HG03575 (cell line): ENCODE results near the gene MT1A.
"Not testable (repeated sequence)": the region's sequence is repeated elsewhere in the genome, so short reads cannot be mapped to it uniquely, and the experiment has no call there.

Experiments used
- ATAC-seq: cut with Tn5 transposase; IDR thresholded peaks from one replicate; pipeline ENCODE4 v1.9.1; 2021; ENCODE audit not compliant: unreplicated experiment, insufficient number of reproducible peaks, low FRiP score; ENCODE audit errors: extremely low read depth

Gene MT1A

DNA sequence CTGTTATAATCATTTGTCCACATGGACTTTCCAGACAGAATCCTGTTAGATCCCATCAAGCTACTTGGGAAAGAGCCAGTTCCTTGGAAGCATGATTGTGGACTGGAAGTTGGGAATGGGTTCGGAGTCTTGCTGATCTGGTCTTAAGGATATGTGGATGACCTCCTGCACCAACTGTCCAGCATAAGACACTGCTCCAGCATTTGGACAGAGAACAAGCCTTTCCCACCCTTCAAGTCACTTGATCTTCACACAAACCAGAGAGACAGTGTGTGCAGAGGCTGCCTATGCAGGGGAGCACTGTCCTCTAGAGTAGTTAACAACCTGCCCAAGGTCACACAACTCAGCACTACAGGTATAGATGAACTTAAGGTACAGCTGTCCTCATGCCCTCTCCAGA is 7.4 kb downstream of the MT1A start:
- no peak for ATAC-seq

DNA sequence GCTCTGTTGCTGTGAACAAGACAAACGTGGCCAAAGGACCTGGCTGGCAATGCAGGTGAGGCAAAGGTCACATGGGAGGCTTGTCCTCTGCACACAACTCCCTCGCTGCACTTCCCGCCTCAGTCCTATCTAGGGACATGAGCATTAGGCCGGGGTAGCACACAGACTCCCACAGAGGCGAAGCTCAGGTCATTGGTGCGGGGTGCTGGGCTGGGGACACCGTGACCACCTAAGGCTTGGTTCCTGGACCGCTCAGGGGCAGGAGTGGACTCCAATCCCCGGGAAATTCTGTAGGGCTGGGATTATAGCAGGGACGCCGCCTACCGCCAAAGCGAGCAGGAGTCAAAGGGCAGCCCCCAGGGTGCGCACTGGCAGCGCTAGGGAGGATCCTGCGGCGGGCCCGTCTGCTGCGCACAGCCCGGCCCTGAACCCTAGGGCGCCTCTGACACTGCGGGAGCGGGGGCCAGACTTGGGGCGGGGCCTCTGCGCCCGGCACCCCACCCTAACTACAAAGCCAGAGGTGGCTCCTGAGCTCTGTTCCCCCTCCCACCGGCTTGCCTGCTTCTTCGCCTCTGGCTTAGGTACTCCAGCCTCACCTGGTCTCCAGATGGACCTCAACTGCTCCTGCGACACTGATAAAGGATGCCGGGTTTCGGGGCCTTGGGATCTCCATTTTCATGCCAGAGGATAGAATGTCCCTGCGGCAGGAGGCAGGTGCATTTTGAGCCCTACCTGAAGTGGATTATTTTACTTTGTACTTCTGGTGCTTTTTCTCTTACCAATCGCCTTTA is 9.4 kb downstream of the MT1A start:
- ATAC-seq: no peak

DNA sequence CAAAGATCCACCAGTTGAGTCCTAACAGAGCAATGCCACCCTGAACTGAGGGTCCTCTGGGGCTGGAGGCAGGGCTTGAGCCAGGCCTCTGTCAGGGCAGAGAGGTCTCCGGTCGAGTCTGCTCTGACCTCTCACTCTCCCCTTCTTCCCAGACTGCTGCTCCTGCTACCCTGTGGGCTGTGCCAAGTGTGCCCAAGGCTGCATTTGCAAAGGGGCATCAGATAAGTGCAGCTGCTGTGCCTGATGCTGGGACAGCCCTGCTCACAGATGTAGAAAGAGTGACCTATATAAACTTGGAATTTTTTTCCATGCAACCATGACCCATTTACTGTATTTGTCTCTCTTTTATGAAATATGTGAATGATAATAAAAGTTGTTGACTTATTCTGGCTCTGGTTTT is 10.8 kb downstream of the MT1A start:
- no peak for ATAC-seq

DNA sequence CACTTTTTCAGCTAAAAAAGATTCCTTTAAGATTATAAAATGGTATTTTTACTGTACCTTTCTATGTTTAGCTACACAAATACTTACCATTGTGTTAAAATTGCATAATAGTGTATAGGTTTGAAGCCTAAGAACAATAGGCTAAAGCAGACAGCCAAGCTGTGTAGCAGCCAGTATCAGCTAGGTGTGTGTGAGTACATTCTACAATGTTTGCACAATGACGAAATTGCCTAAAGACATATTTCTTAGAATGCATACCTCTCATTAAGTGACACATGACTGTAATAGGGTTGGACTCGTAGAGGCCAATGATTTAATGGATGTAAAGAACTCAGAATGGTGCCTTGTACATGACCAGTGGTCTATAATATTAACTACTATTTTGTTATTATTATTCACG is 11.4 kb downstream of the MT1A start:
- ATAC-seq: no peak

DNA sequence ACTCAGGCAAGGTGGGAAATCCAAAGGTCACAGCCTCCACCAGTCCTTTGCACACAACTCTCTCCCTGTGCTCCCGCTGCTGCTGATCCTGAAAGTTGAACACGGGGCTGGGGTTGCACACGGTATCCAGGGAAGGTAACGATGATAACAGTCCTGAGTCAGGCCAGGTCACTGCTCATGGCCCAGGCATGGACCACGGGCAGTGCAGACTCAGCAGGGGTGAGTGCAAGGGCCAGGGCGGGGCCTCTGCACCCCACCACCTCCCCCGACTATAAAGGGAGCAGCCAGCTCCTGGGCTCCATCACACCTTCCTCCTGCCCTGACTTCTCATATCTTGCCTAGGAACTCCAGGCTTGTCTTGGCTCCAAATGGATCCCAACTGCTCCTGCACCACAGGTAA is 13.1 kb downstream of the MT1A start, which contains the start of gene MT1B:
Gene MT1B (plus strand): TSS at position 301 of the 400 bp plus-strand sequence. CDS start 68 bp downstream, at position 369.
- no peak for ATAC-seq

DNA sequence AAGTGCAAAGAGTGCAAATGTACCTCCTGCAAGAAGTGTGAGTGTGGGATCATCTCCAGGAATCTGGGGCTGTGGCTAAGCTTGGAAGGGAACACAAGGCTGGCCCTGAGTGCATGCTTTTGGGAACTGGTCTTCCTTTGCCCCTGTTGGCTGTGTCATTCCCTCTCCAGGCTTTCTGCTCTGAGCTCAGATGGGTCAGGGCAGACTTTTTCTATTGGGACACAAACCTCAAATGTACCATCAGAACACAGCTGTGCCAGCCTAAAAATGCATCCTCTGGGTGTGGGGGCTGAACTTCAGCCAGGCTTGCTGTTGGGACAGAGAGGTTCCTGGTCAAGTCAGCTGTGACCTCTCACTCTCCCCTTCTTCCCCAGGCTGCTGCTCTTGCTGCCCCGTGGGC is 14.1 kb downstream of the MT1A start:
- ATAC-seq: no peak

DNA sequence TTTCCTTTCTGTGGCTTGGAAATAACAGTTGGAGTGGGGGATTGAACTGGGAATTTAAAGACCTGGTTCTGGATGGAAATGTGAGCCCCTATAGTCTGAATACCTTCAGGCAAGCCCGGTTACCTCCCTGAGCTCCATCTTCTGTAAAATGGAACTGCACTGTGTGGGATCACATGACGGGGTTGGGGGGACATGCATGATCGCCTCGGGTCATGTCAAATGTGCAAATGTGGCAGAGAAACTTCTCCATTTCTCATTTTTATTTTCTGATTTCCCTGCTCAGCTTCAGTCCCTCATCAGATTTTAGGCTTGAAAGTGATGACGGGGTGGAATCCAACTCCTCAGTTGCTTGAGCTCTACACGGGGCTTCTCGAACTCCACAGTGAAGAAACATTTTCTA is 14.8 kb downstream of the MT1A start:
- no peak for ATAC-seq

DNA sequence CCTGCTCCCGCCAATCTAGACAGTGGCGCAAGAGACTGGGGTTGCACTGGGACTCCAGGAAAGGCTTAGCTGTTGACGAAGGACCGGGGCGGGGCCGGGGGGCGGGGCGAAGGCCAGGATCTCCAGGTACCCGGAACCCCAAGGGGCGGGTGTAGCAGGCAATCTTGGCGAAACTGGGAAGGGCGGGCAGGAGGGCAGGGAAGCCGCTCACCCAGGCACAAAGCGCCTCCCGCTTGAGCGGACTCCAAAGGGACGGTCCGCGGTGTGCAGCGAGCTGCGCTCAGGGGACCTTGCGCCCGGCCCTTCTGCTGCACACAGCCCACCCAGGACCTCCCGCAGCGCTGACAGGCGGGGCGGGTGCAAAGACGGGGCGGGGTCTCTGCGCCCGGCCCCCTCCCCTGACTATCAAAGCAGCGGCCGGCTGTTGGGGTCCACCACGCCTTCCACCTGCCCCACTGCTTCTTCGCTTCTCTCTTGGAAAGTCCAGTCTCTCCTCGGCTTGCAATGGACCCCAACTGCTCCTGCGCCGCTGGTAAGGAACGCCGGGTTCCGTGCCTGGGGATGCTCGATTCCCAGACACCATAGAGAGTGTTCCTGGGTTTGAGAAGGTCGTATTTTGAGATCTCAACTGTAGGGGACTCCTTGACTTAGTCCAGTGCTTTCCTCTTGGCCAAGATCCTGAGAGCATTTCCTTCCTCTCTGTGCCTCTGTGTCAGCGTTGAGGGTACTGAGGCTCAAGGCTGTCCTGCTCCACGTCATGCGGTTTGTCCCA is 19.3 kb downstream of the MT1A start, which contains the start of gene MT1F:
Gene MT1F (plus strand): TSS at position 405 of the 772 bp plus-strand sequence. CDS start 100 bp downstream, at position 505.
- ATAC-seq: no peak

DNA sequence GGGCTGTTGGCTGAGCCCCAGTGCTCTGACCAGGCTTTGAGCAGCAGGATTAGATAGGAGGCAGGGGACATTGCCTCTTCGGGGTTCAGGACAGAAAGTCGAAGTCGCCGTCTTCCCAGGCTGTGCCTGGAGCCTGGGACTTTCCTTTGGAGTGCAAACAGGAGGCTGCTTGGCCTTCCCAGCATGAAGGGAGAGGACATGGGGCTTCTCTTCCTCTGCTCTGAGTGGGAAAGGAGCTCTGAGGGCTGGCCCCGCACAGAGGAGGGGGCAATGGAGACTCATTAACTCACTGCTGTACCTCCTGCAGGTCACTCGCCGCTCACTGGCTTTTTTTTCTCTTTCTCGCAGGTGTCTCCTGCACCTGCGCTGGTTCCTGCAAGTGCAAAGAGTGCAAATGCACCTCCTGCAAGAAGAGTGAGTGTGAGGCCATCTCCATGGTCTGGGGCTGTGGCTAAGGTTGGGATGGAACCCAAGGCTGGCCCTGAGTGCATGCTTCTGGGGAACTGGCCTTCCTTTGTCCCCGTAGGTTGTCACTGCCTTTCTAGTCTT is 19.9 kb downstream of the MT1A start:
- no peak for ATAC-seq

DNA sequence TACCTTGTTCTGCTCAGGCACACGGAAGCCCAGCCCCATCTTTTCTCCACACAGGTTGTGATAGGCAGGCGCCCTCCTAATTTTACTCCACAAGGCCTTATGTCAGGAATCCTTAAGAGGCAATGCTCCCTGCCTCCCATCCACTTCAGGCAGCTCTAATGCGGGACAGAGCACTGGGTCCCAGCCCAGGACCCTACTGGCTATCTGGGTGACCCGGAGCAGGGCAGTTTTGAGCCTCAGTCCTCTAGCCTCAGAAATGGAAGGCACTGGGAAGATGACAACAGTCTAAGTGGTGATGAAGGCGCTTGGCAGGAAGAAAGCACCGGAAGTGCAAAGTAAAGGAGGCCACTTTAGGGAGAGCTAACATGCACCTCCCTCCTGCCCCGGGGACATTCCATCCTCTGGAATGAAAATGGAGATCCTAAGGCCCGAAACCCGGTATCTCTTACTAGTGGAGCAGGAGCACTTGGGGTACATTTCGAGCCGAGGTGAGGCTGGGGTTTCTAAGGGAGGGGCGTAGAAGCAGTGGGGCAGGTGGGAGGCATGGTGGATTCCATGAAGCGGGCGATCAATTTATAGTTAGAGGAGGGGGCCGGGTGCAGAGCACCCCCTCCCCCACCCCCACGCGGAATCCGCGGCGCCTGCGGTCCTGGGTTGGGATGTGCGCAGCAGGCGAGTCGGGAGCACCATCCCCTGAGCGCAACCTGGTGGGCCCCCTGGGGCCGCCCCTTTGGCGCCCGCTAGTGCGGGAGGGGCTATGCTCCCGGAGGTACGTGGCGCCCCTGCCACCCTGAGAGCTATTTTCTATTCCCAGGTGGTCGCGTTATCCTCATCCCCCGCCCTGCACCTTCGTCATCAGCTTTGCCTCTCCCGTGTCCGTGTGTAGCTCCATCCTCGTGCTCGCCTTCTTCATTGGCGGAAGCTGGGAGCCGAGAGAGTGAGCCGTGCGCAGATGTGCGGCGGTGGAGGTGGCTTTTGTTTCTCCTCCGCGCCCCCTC is 24.2 kb downstream of the MT1A start:
- no peak for ATAC-seq

DNA sequence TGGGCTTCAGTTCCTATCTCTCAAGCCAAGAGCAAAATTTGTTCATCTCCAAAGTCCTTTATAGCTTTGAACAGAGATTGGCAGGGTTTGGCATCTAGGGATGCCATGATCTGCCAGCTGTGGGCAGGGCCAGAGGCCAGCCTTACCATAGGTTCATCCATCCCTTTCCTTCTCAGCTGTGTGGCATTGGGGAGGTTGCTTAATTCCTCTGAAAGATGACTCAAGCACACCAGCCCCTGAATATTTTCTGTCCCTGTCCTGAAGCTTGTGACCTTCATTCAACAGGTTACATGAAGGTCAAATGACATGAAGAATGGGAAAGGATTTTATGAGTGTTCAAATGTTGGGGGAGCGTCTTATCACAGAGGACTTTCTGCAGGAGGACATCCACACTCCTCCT is 26.0 kb downstream of the MT1A start:
- no peak for ATAC-seq

DNA sequence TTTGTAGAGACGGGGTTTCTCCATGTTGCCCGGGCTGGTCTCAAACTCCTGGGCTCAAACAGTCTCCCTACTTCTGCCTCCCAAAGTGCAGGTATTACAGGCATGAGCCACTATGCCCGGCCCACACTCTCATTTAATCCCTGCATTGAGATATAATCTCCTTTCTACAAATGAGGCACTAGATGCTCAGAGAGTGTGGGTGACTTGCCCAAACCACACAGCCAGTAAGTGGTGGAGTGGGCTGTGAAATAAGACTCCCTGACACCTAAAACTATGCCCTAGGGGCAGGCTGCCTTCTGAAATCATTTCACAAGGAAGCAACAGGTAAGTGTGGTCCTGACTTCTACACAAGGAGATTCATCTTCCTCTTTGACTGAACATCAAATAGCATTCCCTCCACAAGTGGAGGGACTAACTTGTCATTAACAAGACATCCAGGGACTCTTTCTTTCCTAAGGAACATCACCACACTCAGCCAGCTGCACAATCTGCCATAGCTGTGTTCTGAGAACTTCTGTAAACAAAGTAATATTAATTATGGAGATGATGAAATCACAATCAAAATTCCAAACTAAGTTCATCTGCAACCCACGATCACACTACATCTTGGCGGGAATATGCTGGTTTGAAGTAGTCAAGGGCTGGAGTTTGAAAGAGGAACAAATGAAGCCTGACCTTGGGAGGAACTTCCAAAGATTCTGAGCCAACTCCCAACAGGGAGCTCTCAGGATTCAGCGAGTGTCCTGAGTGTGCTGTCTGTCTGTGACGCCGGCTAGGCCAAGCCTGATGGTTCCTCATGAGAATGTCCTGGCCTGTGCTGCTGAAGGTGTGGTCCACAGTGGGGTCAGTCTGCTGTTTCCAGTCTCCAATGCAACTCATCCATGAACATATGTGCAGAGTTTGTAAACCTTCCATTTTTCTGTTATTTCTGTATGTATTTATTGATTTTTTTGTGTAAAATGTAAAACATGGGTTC is 27.1 kb downstream of the MT1A start:
- not testable (repeated sequence) for ATAC-seq

DNA sequence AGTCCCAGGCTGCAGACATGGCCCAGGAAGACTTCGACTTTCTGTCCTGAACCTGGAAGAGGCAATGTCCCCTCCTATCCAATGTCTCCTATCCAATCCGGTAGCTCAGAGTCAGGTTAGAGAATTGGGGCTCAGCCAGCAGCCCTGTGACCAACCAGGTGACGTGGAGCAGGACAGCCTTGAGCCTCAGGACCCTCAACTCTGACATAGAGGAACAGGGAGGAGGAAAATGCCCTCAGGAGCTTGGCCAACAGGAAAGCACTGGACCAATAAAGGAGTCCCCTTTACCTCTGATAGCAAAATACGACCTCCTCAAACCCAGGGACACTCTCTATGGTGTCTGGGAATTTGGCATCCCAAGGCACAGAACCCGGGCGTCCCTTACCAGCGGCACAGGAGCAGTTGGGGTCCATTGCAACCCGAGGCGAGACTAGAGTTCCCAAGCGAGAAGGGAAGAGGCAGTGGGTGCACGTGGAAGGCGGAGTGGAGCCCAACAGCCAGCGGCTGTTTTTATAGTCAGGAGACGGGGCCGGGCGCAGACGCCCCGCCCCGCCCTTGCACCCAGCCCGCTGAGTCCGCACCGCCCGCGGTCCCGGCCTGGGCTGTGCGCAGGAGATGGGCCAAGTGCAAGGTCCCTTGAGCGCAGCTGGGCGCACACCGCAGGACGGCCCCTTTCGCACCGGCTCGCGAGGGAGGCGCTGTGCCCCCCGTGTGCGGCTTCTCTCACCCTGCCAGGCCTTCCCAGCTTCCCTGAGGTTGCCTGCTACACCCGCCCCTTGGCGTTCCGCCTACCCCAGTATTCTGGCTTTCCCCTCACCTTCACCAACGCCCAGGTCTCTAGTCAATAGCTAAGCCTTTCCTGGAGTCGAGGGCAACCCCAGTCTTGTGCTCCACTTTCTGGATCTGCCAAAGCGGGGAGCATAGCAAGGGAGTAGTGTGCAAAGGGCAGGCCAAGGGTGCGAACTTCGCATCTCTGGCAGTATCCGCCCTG is 29.4 kb downstream of the MT1A start, which contains the start of gene MT1G:
Gene MT1G (minus strand): TSS at position 485 of the 991 bp plus-strand sequence. CDS start 72 bp downstream, at position 413.
- ATAC-seq: no peak

DNA sequence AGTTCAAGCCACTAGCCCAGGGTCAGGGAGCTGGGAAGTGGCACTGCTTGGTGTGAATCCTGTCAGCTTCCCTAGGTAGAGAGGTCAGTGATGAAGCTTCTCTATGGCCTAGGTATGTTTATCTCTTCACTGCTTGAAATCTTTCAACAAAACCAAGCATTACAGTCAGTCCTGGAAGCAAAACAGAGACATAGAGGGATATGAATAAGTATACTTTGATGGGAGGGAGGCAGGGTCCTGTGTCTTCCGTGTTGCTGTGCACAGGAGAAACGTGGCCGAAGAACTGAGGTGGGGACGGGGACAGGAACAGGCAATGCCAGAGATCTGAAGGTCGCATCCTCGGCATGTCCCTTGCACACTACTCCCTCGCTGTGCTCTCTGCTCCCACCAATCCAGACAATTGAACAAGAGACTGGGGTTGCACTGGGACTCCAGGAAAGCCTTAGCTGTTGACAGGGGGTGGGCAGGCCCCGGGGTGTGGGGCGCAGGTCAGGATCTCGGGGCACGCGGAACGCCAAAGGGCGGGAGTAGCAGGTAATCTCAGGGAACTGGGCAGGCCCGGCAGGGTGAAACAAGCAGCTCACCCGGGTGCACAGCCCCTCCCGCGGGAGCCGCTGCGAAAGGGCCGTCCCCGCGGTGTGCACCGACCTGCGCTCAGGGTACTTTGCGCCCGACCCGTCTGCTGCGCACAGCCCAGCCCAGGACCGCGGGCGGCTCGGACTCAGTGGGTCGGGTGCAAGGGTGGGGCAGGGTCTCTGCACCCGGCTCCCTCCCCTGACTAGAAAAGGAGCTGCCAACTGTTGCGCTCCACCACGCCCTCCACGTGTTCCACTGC is 30.8 kb downstream of the MT1A start, which contains the start of gene MT1H:
Gene MT1H (plus strand): TSS at position 810 of the 835 bp plus-strand sequence. CDS start 71 bp downstream, outside the sequence.
- no peak for ATAC-seq

DNA sequence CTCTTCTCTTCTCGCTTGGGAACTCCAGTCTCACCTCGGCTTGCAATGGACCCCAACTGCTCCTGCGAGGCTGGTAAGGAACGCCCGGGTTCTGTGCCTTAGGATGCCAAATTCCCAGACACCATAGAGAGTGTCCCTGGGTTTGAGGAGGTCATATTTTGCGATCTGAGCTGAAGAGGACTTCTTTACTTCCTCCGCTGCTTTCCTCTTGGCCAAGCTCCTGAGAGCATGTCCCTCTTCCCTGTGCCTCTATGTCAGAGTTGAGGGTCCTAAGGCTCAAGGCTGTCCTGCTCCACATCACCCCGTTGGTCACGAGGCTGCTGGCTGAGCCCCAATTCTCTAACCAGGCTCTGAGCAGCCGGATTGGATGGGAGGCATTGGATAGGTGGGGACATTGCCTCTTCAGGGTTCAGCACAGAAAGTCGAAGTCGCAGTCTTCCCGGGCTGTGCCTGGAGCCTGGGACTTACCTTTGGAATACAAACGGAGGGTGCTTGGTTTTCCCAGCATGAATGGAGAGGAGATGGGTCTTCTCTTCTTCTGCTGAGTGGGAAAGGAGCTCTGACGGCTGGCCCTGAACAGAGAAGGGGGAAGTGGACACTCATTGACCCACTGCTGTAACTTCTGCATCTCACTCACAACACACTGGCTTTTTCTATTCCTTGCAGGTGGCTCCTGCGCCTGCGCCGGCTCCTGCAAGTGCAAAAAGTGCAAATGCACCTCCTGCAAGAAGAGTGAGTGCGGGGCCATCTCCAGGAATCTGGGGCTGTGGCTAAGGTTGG is 31.6 kb downstream of the MT1A start:
- ATAC-seq: no peak
